ENCODE measurements around the gene C3orf22.

The C3orf22 gene

DNA sequence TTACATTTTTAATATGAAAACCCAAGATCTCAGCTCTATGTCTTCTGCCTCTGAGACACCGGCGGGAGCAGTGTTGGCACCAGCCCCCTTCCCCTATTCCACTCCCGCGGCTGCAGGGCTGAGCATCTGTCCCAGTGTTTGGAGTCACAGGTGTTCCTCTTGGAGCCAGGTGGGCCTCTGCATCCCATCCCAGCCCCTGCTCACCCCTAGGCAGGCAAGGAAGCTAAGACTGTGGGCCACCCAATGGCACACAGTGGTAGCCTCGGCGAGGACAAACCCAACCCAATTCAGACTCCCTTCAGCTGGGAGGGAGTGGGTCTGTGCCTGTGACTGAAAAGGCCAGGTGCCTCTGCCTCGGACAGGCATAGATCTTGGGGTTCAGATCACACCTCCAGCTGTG, 31.7 kb downstream of the C3orf22 start:
- DNase-seq, result no peak

DNA sequence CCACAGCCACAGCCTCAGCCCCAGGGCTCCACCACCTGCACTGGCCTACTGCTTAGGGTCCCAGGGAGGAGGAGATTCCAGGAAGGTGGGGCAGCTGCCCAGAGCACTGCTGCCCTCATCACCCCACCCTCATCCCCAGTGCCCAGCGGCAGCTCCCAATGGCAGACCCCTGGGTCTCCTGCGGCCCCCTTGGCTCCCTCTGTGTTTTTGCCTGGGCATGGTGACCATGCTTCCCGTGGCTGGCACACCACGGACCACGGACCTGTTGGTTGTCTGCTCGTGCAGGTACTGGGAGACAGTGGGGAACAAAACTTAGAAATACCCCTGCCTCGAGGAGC, 32.1 kb downstream of the C3orf22 start:
- DNase-seq, result no peak

DNA sequence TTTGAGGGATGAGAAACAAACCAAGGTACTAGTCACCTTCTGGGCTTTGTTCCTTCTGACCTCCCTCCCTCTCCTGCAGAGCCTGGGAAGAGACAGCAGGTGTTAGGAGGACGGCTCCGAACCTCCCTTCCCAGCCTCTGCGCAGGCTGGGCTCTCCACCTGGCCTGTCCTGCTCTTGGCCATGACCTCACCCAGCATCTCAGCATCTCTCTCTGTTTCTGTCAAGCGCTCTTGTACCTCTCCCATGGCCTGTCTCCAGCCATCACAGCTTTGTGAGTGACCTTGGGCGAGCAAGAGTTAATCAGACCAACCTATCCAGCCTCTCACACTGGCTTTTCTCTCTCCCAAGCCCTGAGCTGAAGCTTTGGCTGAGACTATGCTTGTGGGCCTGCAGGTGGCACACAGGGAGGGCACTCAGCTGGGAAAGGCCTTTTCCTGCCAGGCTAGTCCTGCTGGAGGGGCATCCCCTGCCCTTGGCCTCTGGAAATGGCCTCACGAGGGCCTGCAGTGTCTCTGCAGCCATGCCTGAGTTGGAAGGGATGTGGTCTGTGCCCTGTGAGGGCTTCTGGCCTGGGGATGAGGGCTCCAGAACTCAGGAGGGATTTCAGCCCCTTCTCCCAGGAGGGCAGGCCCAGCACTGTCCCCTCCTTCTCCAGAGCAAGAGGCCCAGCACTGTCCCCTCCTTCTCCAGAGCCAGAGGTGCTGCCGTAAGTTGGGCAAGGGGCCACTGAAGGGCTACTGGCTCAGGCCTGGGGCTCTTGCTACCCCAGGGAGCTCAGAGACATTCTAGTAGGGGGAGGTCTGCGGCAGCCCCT, 32.7 kb downstream of the C3orf22 start:
- no peak for DNase-seq

- DNase-seq, result no peak
Measured at GRCh38 chr3:126525091-126525852, 33.5 kb downstream of the C3orf22 start.

GRCh38 chr3:126524429-126524988, 34.2 kb downstream of the C3orf22 start:
- DNase-seq, result no peak

- no peak for DNase-seq
Measured at GRCh38 chr3:126523745-126524428, 34.8 kb downstream of the C3orf22 start, which contains the start of gene CHST13. Gene CHST13 (plus strand): TSS chr3:126524155. CDS start chr3:126524333, 178 bp downstream.

DNA sequence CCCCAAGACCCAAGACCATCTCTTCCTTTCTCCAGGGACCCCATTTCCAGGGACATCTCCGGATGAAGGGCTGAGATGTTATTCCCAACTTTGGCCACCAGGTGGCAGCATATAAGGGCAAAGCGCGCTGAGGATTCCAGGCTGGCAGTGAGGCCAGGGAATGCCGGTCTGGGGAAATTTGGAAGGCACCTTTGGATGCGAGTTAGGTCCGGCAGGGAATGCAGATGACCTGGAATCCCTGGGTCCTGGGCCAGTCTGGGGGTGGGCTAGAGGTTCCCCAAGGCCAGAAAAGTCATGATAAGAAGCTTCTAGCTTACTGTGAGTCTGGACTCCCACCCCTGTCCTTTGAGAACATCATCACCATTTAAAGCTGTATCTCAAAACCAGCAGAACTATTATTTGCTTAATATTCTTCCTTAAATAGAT, 36.4 kb downstream of the C3orf22 start:
- no peak for DNase-seq

- no peak for DNase-seq
Measured at GRCh38 chr3:126521122-126521891, 37.4 kb downstream of the C3orf22 start.

DNA sequence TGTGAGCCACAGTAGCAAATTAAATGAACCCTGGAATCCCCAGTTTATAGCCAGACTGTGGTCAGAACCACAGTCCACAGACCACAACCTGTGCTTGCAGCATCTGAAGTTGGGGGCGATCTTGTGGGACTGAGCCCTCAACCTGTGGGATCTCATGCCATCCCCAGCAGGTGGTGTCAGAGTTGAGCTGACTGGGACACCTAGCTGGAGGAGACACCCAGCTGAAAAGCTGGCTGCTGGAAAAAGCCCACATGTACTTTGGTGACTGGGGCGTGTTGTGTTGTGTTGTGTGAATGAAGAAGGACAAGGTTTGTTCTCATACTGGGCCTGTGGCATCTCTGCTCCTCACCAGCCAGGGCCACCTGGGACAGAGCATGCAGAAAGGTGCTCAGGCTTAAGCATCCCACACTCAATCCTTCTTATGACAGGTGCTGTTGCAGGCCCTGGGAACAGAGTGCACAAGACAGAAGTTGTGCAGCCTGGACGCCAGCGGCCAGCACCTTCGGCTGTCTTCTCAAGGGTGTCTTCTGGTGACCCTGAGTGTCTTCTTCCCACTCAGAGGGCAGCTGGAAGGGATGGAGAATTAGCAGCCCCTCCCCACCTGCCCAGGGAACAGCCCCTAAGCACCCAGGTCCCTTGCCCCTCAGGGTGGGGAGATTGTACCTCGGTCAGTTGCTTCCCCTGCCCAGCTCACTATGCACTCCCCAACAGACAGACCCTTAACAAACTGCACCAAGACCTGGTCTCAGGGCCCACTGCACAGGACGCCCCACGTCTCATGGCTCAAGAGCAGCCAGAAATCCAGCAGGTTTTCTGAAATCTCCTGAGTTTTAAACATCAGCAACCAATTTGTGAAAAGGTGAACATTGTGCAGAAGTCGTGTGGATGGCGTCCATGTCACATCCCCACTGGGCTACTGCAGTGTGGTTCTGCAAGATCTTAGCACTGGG, 39.0 kb downstream of the C3orf22 start:
- DNase-seq, result no peak

GRCh38 chr3:126518779-126519177, 40.0 kb downstream of the C3orf22 start:
- no peak for DNase-seq

DNA sequence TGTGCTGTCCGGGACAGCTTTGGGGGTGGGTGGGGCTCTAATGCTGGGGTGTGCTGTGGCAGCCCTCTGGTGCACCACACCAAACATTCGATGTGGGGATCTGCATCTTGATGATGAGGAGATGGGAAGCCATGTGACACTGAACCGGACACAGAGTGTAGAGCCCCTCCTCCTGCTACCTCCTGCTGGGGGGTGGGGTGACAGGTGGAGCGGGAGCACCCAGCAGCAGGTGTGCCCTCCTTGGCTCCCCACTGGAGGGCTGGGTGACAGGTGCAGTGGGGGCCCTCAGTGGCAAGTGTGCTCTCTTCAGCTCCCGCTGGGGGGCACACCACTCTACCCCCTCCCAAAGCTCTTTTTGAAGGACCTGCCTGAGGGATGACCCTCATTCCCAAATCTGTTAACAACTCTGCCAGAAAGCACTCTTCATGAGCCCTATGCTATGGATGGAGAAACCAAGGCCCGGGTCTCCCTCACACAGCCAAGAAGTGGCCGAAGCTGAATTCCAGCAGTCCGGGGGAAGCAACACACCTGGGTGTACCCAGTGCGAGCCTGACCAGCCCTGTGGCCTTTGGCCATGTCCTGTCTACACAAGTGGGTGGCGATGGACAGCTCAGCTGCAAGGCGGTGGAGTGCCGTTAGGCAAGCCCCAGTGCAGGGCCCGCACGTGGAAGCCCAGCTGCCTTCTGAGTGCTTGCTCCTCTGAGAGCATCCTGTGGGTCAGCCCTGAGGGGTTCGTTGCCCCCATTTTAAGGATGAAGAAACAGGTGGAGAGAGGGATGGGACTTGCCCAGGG, 40.5 kb downstream of the C3orf22 start:
- no peak for DNase-seq

DNA sequence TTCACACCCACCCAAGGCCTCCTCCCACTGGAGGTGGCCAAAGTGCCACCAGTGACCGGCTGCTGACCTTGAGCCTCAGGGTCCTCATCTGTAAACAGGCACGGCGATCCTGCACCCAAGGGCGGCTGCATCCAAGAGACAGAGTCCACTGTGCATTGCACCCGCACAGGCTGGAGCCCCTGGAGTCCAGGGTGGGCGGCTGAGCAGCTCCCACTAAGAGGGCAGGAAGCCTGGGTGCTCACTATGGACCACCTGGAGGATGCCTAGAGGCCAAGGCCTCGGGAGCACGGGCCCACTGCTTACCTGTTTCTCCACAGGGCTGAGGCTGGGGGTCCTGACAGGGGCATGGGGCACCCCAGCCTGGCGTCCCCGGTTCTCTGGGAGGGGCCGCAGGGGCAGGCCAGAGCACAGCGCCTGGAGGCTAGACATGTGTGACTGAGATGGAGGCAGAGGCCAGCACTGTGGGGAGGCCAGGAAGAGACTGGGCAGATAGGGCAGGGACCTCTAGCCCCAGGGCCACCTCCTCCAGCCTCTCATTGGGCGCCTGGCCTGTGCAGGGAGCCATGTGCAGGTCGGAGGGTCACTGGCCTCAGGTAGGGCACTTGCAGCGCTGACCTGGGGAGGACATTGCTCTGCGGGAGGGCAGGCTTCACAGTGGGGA, 41.3 kb downstream of the C3orf22 start, which contains the start of gene UROC1:
Gene UROC1, minus strand, starts transcription at position 483 of the 661 bp plus-strand sequence. Its CDS starts 54 bp downstream, at position 429.
- no peak for DNase-seq

GRCh38 chr3:126516936-126517290, 41.8 kb downstream of the C3orf22 start:
- DNase-seq, result no peak

DNA sequence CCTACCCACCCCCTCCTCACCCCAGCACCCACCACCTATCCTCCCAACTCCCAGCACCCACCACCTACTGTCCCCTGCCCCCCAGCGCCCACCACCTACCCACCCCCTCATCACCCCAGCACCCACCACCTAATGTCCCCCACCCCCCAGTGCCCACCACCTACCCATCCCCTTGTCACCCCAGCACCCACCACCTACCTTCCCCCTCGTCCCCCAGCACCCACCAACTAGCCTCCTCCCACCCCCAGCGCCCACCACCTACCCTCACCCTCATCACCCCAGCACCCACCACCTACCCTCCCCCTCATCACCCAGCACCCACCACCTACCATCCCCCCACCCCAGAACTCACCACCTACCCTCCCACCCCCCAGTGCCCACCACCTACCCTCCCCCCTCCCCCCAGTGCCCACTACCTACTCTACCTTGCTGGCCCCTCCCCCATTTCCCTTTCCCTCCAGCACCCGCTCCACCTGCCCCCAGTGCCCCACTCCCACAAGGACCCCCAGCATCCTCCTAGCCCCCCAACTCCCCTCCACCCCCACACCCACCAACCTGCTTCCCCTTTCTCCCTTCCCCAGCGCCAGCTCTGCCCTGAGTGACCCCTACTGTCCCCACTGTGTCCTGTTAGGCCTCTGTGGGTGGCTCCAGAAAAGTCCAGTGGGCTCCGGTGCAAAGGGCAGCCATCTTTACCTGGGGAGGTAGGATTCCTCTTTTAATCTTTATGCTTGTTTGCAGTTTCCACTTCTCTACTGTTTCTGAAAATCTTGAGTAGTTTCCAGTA, 42.4 kb downstream of the C3orf22 start:
- DNase-seq, result no peak

DNA sequence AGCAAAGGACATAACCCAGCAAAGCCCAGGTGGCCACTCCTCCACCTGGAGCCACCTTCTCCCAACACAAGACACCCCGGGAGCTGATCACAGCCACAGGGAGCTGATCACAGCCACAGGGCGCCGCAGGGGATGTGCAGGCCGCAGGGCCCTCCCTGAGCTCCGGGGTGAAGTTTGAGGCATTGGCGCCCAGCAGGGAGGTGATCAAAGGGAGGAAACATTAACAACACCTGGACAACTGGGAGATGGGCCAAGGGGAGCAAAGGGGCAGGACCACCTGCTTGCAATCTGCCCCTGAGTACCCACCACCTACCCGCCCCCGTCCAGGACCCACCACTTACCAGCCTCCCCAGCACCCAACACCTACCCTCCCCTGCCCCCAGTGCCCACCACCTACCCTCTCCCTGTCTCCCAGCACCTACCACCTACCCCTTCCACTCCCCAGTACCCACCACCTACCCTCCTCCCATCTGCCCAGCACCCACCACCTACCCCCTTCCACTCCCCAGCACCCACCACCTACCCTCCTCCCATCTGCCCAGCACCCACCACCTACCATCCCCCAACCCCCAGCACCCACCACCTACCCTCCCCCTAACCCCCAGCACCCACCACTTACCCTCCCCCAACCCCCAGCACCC, 43.5 kb downstream of the C3orf22 start:
- DNase-seq, result no peak

DNA sequence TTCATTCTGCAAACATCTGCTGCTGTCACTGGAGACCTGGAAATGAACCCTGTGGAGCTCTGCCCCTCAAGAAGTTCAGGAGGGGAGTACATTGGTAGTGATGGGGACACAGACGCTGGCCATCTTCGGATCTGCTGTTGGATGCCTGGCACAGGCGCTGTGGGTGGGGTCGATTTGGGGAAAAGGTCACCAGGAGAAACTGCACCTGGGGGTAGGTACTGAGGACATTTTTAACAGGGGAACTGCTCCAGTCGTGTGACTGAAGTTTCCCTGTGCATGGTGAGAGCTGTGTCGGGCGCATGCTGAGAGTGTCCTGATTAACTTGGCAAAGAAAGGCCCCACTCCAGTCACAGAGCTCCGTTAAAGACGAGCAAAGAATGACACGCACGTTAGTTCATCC, 44.6 kb downstream of the C3orf22 start:
- no peak for DNase-seq

- DNase-seq, result no peak
Measured at GRCh38 chr3:126512916-126513650, 45.6 kb downstream of the C3orf22 start.

GRCh38 chr3:126512026-126512425, 46.7 kb downstream of the C3orf22 start:
- no peak for DNase-seq

Measured in NCI-H1048 (cell line).